ENCODE measurements around the gene F2RL3.
"Not testable (repeated sequence)": the region's sequence is repeated elsewhere in the genome, so short reads cannot be mapped to it uniquely, and the experiment has no call there.

Gene F2RL3

DNA sequence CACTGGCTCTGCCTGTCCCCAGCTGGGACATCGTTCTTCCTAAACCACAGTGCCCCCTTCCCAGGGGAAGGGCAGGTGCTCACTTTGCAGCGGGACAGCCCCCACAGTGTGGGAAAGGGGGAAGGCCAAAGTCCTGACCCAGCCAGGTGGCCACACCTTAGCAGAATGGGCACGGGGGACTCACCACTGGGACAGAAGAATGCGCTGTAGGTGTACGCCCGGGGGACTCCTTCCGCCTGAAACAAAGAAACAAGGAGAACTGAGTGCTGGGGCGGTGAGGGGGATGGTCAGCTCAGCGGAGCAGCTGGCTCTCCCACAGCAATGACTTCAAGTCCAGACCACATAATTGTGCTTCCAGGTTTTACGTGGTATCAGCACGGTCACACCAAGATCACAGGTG is 49.4 kb downstream of the F2RL3 start:
- TF ChIP-seq, protein P1, sequence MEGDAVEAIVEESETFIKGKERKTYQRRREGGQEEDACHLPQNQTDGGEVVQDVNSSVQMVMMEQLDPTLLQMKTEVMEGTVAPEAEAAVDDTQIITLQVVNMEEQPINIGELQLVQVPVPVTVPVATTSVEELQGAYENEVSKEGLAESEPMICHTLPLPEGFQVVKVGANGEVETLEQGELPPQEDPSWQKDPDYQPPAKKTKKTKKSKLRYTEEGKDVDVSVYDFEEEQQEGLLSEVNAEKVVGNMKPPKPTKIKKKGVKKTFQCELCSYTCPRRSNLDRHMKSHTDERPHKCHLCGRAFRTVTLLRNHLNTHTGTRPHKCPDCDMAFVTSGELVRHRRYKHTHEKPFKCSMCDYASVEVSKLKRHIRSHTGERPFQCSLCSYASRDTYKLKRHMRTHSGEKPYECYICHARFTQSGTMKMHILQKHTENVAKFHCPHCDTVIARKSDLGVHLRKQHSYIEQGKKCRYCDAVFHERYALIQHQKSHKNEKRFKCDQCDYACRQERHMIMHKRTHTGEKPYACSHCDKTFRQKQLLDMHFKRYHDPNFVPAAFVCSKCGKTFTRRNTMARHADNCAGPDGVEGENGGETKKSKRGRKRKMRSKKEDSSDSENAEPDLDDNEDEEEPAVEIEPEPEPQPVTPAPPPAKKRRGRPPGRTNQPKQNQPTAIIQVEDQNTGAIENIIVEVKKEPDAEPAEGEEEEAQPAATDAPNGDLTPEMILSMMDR (IDR thresholded peaks at IDR 0.05; ENCODE audit: control insufficient read depth, insufficient read depth, low read depth, low read length, missing control alignments), result no peak
- no peak overlapping the region for H3K4me3 ChIP-seq (ENCODE audit: control insufficient read depth, low read depth, low read length)
- no peak for DNase-seq (ENCODE audit: low read depth)

DNA sequence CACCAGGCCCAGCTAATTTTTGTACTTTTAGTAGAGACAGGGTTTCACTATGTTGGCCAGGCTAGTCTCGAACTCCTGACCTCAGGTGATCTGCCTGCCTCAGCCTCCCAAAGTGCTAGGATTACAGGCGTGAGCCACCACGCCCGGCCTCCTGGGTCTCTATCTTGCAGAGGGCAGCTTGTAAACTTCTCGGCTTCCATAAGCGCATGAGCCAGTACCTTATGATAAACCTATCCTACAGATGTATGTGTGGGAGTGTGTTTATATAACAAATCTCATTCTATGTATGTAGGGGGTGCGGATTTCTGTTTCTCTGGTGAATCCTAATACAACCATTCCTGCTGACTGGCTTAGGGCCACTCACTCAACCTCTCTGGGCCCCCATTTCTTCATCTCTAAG is 51.3 kb downstream of the F2RL3 start:
- H3K4me3 ChIP-seq (ENCODE audit: control insufficient read depth, low read depth, low read length); DNase-seq (ENCODE audit: low read depth): not testable (repeated sequence)

DNA sequence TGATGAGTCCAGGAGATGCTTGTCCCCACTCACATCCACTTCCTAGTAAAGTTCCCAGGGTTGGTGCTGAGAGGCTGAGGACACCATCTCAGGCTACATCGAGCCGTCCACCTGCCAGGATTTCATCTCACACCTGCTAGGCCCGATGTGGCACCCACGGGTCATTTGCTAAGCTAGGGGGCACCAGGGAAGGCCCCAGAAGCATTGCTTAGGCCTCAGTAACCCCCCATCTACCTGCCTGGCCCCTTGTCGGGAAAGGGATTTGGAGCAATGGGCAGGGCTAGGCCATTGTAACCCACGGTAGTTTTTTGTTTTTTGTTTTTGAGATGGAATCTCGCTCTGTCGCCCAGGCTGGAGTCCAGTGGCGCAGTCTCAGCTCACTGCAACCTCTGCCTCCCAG is 51.8 kb downstream of the F2RL3 start:
- TF ChIP-seq, protein P1 (IDR thresholded peaks at IDR 0.05; ENCODE audit: control insufficient read depth, insufficient read depth, low read depth, low read length, missing control alignments), result no peak
- DNase-seq (ENCODE audit: low read depth), result no peak
- no peak overlapping the region for H3K4me3 ChIP-seq (ENCODE audit: control insufficient read depth, low read depth, low read length)

All from AG09309 (cell line).